Measurements from ENCODE around the gene YAF2. TPM values are rescaled to one million over a fixed set of nuclear protein-coding genes. Genes with fewer than 3 reads are reported as not detected.

Gene YAF2
- total and polyA plus RNA-seq, 2 experiments from 2014 or later, result 1.0 TPM

DNA sequence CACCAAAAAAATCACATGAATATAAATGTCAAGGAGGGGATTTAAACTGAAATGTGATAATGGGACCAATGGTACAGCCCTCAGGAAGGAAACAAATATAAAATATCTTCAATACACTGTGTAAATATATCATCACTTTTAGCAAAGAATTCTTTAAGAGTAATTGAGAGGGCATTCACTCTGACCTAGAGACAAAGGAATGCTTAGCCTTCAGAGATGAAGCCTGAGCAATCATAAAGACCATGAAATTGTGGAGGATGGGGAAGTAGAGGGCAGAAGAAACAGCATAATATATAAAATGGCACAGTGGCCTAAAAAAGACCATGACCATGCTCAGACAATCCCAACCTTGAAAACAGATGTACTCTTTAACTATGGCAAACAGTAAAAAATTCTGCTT is 20.4 kb downstream of the YAF2 start:
- no peak for DNase-seq (ENCODE audit: low spot score)
- Histone ChIP-seq H3K4me1 (ENCODE audit: insufficient read depth) (no peaks in the 10 kb centered on the region), H3K27ac (ENCODE audit: low read depth) (no peak overlapping the region), H3K4me2 (no peak overlapping the region), H3F3A (replicated peaks; ENCODE audit: low read depth) (no peaks in the 10 kb centered on the region), H3K79me2 (replicated peaks; ENCODE audit: insufficient read depth) (no peaks in the 10 kb centered on the region), H3K27me3 (ENCODE audit: insufficient read depth) (no peaks in the 10 kb centered on the region), H3K36me3 (ENCODE audit: insufficient read depth) (no peaks in the 10 kb centered on the region), H2AFZ (no peak overlapping the region), H3K9me2 (ENCODE audit: insufficient read depth) (no peaks in the 10 kb centered on the region), H4K20me1 (replicated peaks; ENCODE audit: insufficient read depth) (no peaks in the 10 kb centered on the region; the same call in 1 of the 2 replicates), H3K4me3 (no peak overlapping the region)
- H3K27me3 Mint-ChIP-seq (ENCODE audit: insufficient read depth, low read depth, poor library complexity), result peaks cover 1% of the 10 kb centered on the region
- TF ChIP-seq, protein P1, sequence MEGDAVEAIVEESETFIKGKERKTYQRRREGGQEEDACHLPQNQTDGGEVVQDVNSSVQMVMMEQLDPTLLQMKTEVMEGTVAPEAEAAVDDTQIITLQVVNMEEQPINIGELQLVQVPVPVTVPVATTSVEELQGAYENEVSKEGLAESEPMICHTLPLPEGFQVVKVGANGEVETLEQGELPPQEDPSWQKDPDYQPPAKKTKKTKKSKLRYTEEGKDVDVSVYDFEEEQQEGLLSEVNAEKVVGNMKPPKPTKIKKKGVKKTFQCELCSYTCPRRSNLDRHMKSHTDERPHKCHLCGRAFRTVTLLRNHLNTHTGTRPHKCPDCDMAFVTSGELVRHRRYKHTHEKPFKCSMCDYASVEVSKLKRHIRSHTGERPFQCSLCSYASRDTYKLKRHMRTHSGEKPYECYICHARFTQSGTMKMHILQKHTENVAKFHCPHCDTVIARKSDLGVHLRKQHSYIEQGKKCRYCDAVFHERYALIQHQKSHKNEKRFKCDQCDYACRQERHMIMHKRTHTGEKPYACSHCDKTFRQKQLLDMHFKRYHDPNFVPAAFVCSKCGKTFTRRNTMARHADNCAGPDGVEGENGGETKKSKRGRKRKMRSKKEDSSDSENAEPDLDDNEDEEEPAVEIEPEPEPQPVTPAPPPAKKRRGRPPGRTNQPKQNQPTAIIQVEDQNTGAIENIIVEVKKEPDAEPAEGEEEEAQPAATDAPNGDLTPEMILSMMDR (conservative IDR thresholded peaks at IDR 0.05; ENCODE audit: low read depth in 2 of 2), result no peak
- TF ChIP-seq, protein P2, sequence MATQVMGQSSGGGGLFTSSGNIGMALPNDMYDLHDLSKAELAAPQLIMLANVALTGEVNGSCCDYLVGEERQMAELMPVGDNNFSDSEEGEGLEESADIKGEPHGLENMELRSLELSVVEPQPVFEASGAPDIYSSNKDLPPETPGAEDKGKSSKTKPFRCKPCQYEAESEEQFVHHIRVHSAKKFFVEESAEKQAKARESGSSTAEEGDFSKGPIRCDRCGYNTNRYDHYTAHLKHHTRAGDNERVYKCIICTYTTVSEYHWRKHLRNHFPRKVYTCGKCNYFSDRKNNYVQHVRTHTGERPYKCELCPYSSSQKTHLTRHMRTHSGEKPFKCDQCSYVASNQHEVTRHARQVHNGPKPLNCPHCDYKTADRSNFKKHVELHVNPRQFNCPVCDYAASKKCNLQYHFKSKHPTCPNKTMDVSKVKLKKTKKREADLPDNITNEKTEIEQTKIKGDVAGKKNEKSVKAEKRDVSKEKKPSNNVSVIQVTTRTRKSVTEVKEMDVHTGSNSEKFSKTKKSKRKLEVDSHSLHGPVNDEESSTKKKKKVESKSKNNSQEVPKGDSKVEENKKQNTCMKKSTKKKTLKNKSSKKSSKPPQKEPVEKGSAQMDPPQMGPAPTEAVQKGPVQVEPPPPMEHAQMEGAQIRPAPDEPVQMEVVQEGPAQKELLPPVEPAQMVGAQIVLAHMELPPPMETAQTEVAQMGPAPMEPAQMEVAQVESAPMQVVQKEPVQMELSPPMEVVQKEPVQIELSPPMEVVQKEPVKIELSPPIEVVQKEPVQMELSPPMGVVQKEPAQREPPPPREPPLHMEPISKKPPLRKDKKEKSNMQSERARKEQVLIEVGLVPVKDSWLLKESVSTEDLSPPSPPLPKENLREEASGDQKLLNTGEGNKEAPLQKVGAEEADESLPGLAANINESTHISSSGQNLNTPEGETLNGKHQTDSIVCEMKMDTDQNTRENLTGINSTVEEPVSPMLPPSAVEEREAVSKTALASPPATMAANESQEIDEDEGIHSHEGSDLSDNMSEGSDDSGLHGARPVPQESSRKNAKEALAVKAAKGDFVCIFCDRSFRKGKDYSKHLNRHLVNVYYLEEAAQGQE (IDR thresholded peaks at IDR 0.05; ENCODE audit: unreplicated experiment), result no peak
- TF ChIP-seq POLR2AphosphoS5 (IDR thresholded peaks at IDR 0.05; ENCODE audit: low read depth), result no peak
- no peak for TF ChIP-seq JUNB (IDR thresholded peaks at IDR 0.05; ENCODE audit: unreplicated experiment)
- no peak for TF ChIP-seq STAT1 (IDR thresholded peaks at IDR 0.05; ENCODE audit: unreplicated experiment)
- TF ChIP-seq, protein P3, sequence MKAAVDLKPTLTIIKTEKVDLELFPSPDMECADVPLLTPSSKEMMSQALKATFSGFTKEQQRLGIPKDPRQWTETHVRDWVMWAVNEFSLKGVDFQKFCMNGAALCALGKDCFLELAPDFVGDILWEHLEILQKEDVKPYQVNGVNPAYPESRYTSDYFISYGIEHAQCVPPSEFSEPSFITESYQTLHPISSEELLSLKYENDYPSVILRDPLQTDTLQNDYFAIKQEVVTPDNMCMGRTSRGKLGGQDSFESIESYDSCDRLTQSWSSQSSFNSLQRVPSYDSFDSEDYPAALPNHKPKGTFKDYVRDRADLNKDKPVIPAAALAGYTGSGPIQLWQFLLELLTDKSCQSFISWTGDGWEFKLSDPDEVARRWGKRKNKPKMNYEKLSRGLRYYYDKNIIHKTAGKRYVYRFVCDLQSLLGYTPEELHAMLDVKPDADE (IDR thresholded peaks at IDR 0.05), result no peak
- TF ChIP-seq, protein P4, sequence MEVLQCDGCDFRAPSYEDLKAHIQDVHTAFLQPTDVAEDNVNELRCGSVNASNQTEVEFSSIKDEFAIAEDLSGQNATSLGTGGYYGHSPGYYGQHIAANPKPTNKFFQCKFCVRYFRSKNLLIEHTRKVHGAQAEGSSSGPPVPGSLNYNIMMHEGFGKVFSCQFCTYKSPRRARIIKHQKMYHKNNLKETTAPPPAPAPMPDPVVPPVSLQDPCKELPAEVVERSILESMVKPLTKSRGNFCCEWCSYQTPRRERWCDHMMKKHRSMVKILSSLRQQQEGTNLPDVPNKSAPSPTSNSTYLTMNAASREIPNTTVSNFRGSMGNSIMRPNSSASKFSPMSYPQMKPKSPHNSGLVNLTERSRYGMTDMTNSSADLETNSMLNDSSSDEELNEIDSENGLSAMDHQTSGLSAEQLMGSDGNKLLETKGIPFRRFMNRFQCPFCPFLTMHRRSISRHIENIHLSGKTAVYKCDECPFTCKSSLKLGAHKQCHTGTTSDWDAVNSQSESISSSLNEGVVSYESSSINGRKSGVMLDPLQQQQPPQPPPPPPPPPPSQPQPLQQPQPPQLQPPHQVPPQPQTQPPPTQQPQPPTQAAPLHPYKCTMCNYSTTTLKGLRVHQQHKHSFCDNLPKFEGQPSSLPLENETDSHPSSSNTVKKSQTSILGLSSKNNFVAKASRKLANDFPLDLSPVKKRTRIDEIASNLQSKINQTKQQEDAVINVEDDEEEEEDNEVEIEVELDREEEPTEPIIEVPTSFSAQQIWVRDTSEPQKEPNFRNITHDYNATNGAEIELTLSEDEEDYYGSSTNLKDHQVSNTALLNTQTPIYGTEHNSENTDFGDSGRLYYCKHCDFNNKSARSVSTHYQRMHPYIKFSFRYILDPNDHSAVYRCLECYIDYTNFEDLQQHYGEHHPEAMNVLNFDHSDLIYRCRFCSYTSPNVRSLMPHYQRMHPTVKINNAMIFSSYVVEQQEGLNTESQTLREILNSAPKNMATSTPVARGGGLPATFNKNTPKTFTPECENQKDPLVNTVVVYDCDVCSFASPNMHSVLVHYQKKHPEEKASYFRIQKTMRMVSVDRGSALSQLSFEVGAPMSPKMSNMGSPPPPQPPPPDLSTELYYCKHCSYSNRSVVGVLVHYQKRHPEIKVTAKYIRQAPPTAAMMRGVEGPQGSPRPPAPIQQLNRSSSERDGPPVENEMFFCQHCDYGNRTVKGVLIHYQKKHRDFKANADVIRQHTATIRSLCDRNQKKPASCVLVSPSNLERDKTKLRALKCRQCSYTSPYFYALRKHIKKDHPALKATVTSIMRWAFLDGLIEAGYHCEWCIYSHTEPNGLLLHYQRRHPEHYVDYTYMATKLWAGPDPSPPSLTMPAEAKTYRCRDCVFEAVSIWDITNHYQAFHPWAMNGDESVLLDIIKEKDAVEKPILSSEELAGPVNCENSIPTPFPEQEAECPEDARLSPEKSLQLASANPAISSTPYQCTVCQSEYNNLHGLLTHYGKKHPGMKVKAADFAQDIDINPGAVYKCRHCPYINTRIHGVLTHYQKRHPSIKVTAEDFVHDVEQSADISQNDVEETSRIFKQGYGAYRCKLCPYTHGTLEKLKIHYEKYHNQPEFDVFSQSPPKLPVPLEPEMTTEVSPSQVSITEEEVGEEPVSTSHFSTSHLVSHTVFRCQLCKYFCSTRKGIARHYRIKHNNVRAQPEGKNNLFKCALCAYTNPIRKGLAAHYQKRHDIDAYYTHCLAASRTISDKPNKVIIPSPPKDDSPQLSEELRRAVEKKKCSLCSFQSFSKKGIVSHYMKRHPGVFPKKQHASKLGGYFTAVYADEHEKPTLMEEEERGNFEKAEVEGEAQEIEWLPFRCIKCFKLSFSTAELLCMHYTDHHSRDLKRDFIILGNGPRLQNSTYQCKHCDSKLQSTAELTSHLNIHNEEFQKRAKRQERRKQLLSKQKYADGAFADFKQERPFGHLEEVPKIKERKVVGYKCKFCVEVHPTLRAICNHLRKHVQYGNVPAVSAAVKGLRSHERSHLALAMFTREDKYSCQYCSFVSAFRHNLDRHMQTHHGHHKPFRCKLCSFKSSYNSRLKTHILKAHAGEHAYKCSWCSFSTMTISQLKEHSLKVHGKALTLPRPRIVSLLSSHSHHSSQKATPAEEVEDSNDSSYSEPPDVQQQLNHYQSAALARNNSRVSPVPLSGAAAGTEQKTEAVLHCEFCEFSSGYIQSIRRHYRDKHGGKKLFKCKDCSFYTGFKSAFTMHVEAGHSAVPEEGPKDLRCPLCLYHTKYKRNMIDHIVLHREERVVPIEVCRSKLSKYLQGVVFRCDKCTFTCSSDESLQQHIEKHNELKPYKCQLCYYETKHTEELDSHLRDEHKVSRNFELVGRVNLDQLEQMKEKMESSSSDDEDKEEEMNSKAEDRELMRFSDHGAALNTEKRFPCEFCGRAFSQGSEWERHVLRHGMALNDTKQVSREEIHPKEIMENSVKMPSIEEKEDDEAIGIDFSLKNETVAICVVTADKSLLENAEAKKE (CRISPR knock-in tag; IDR thresholded peaks at IDR 0.05), result no peak
- no peak for TF ChIP-seq EZH2phosphoT487 (IDR thresholded peaks at IDR 0.05; ENCODE audit: unreplicated experiment)
- no peak for TF ChIP-seq ZNF331 (CRISPR knock-in tag; IDR thresholded peaks at IDR 0.05; ENCODE audit: low read depth)
- TF ChIP-seq CREB1 (CRISPR knock-in tag; IDR thresholded peaks at IDR 0.05; ENCODE audit: low read depth), result no peak
- no peak for TF ChIP-seq NANOG (IDR thresholded peaks at IDR 0.05; ENCODE audit: borderline replicate concordance)
- TF ChIP-seq EZH2 (IDR thresholded peaks at IDR 0.05; ENCODE audit: low read depth, unreplicated experiment), result no peak
- no peaks in the 10 kb centered on the region for H3K9me3 Mint-ChIP-seq
- H3K4me3 Mint-ChIP-seq, result no peak overlapping the region
- no peaks in the 10 kb centered on the region for H3K4me1 Mint-ChIP-seq
- no peak for ATAC-seq
- no peak overlapping the region for H3K27ac Mint-ChIP-seq
- no peaks in the 10 kb centered on the region for H3K36me3 Mint-ChIP-seq (ENCODE audit: low read depth)
